Ishikawa (cell line): Measurements from ENCODE around the gene PAPPA.

Experiments used
- CEBPB ChIP-seq: IDR thresholded peaks from 2 replicates; pipeline ENCODE4 v1.6.1; 2012
- CREB1 ChIP-seq: IDR thresholded peaks from 2 replicates; pipeline ENCODE4 v1.6.1; 2012; ENCODE audit warnings: low read depth
- EGR1 ChIP-seq: IDR thresholded peaks from 2 replicates; pipeline ENCODE4 v1.6.1; 2012
- EP300 ChIP-seq: IDR thresholded peaks from 2 replicates; pipeline ENCODE4 v1.6.1; 2012; ENCODE audit warnings: borderline replicate concordance
- FOXM1 ChIP-seq: IDR thresholded peaks from 2 replicates; pipeline ENCODE4 v1.6.1; 2012; ENCODE audit warnings: low read depth, borderline replicate concordance
- MAX ChIP-seq: IDR thresholded peaks from 2 replicates; pipeline ENCODE4 v1.6.1; 2012
- NFIC ChIP-seq: IDR thresholded peaks from 2 replicates; pipeline ENCODE4 v1.6.1; 2012
- RAD21 ChIP-seq: IDR thresholded peaks from 2 replicates; pipeline ENCODE4 v1.6.1; 2012; ENCODE audit warnings: low read depth
- REST ChIP-seq: IDR thresholded peaks from 2 replicates; pipeline ENCODE4 v1.6.1; 2012; ENCODE audit warnings: low read depth, mild to moderate bottlenecking
- TAF1 ChIP-seq: IDR thresholded peaks from 2 replicates; pipeline ENCODE4 v1.6.1; 2012; ENCODE audit warnings: low read depth, mild to moderate bottlenecking
- TCF12 ChIP-seq: IDR thresholded peaks from 2 replicates; pipeline ENCODE4 v1.6.1; 2012; ENCODE audit warnings: low read depth
- TEAD4 ChIP-seq: IDR thresholded peaks from 2 replicates; pipeline ENCODE4 v1.6.1; 2012
- USF1 ChIP-seq: IDR thresholded peaks from 2 replicates; pipeline ENCODE4 v1.6.1; 2012
- YY1 ChIP-seq: IDR thresholded peaks from 2 replicates; pipeline ENCODE4 v1.6.1; 2012; ENCODE audit warnings: low read depth
- ZBTB7A ChIP-seq: IDR thresholded peaks from 2 replicates; pipeline ENCODE4 v1.6.1; 2012; ENCODE audit warnings: low read depth

PAPPA gene

GRCh38 chr9:116342941-116343340, 189.3 kb downstream of the PAPPA start:
- TF ChIP-seq TEAD4 (no peak), CREB1 (no peak), TCF12 (no peak), USF1 (no peak), ZBTB7A (no peak), REST (no peak), FOXM1 (no peak), TAF1 (no peak), RAD21 (no peak), NFIC (no peak)

GRCh38 chr9:116344416-116344815, 190.8 kb downstream of the PAPPA start:
- TF ChIP-seq TCF12 (no peak), TEAD4 (no peak), REST (no peak), NFIC (no peak), CEBPB (no peak), YY1 (no peak), RAD21 (no peak), USF1 (no peak), ZBTB7A (no peak), CREB1 (no peak), TAF1 (no peak), FOXM1 (no peak), EP300 (no peak), MAX (no peak), EGR1 (no peak)

- TF ChIP-seq TCF12: no peak
- no peak for TF ChIP-seq EGR1
Observed at GRCh38 chr9:116345393-116345792, 191.8 kb downstream of the PAPPA start.

- no peak for TF ChIP-seq TEAD4
- TF ChIP-seq NFIC: no peak
- no peak for TF ChIP-seq EP300
Observed at GRCh38 chr9:116345817-116346216, 192.2 kb downstream of the PAPPA start.

GRCh38 chr9:116349684-116350083, 196.1 kb downstream of the PAPPA start:
- TF ChIP-seq MAX (no peak), TEAD4 (no peak), EGR1 (no peak), NFIC (no peak), ZBTB7A (no peak)

GRCh38 chr9:116350213-116350612, 196.6 kb downstream of the PAPPA start:
- TF ChIP-seq TCF12 (no peak), REST (peak; percentile 75)
